ENCODE data around the gene PCDH9. TPM values are rescaled to one million over a fixed set of nuclear protein-coding genes. Genes with fewer than 3 reads are reported as not detected.

PCDH9 gene
- polyA plus RNA-seq, 1 of the 3 experiments (the other 2 are of a cell fraction) = 1.3 TPM

DNA sequence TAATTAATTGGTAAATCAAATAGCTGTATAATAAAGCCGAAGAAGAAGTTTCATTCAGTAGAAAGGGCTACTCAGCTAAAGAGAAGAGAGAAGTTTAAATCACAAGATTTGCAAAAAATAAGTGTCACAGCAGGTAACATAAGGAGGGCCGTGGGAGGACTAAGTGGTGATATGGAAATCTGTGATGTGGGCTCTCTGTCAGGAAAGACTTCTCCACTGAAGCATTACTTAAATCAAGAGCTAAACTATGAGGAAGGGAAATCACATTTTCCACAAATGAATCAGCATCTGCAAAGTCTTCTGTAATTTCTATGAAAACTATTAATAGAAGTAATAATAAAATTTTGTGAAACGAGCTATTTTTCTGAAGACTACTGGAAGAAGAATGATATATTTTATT, 153.8 kb downstream of the PCDH9 start:
- Histone ChIP-seq H3K27me3 (ENCODE audit: insufficient read depth) (no peaks in the 10 kb centered on the region), H3K9ac (no peak overlapping the region), H3F3A (replicated peaks; ENCODE audit: insufficient read depth) (no peaks in the 10 kb centered on the region), H3K4me1 (ENCODE audit: control insufficient read depth in 1 of 2, insufficient read depth in 2 of 2, low read depth in 1 of 2, low read length in 1 of 2) (no peaks in the 10 kb centered on the region), H3K9me2 (no peaks in the 10 kb centered on the region), H3K4me3 (ENCODE audit: low read depth in 2 of 2, low read length in 1 of 2) (no peak overlapping the region), H2AFZ (ENCODE audit: low read depth) (no peak overlapping the region), H3K4me2 (no peak overlapping the region), H3K36me3 (replicated peaks in 1 of 2; ENCODE audit: control insufficient read depth in 1 of 2, insufficient read depth in 2 of 2, low read length in 1 of 2) (peaks cover 0 to 4% of the 10 kb centered on the region in 2 experiments), H4K20me1 (ENCODE audit: insufficient read depth) (no peaks in the 10 kb centered on the region), H3K79me2 (ENCODE audit: insufficient read depth) (no peaks in the 10 kb centered on the region), H3K9me3 (no peaks in the 10 kb centered on the region), H3K27ac (ENCODE audit: low read depth in 2 of 2, low read length in 1 of 2) (no peak overlapping the region)
- TF ChIP-seq RXRA (IDR thresholded peaks at IDR 0.05; ENCODE audit: borderline replicate concordance, low read depth) = no peak
- no peak for TF ChIP-seq NRF1 (IDR thresholded peaks at IDR 0.05; ENCODE audit: low read depth, low read length)
- TF ChIP-seq RCOR1 (IDR thresholded peaks at IDR 0.05; ENCODE audit: low read length) = no peak
- no peak for TF ChIP-seq FOXM1 (IDR thresholded peaks at IDR 0.05; ENCODE audit: low read depth)
- no peak for TF ChIP-seq GATA2 (CRISPR knock-in tag; IDR thresholded peaks at IDR 0.05)
- TF ChIP-seq MAX (IDR thresholded peaks at IDR 0.05; ENCODE audit: low read depth) = no peak
- TF ChIP-seq, protein P1, sequence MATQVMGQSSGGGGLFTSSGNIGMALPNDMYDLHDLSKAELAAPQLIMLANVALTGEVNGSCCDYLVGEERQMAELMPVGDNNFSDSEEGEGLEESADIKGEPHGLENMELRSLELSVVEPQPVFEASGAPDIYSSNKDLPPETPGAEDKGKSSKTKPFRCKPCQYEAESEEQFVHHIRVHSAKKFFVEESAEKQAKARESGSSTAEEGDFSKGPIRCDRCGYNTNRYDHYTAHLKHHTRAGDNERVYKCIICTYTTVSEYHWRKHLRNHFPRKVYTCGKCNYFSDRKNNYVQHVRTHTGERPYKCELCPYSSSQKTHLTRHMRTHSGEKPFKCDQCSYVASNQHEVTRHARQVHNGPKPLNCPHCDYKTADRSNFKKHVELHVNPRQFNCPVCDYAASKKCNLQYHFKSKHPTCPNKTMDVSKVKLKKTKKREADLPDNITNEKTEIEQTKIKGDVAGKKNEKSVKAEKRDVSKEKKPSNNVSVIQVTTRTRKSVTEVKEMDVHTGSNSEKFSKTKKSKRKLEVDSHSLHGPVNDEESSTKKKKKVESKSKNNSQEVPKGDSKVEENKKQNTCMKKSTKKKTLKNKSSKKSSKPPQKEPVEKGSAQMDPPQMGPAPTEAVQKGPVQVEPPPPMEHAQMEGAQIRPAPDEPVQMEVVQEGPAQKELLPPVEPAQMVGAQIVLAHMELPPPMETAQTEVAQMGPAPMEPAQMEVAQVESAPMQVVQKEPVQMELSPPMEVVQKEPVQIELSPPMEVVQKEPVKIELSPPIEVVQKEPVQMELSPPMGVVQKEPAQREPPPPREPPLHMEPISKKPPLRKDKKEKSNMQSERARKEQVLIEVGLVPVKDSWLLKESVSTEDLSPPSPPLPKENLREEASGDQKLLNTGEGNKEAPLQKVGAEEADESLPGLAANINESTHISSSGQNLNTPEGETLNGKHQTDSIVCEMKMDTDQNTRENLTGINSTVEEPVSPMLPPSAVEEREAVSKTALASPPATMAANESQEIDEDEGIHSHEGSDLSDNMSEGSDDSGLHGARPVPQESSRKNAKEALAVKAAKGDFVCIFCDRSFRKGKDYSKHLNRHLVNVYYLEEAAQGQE (IDR thresholded peaks at IDR 0.05; ENCODE audit: low read depth, low read length) = no peak
- TF ChIP-seq, protein P2, sequence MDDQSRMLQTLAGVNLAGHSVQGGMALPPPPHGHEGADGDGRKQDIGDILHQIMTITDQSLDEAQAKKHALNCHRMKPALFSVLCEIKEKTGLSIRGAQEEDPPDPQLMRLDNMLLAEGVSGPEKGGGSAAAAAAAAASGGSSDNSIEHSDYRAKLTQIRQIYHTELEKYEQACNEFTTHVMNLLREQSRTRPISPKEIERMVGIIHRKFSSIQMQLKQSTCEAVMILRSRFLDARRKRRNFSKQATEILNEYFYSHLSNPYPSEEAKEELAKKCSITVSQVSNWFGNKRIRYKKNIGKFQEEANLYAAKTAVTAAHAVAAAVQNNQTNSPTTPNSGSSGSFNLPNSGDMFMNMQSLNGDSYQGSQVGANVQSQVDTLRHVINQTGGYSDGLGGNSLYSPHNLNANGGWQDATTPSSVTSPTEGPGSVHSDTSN (IDR thresholded peaks at IDR 0.05) = no peak
- TF ChIP-seq TAF1 (IDR thresholded peaks at IDR 0.05; ENCODE audit: borderline replicate concordance, low read depth, low read length) = no peak
- TF ChIP-seq, protein P3, sequence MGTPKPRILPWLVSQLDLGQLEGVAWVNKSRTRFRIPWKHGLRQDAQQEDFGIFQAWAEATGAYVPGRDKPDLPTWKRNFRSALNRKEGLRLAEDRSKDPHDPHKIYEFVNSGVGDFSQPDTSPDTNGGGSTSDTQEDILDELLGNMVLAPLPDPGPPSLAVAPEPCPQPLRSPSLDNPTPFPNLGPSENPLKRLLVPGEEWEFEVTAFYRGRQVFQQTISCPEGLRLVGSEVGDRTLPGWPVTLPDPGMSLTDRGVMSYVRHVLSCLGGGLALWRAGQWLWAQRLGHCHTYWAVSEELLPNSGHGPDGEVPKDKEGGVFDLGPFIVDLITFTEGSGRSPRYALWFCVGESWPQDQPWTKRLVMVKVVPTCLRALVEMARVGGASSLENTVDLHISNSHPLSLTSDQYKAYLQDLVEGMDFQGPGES (IDR thresholded peaks at IDR 0.05; ENCODE audit: low read depth, low read length) = no peak
- TF ChIP-seq EZH2phosphoT487 (IDR thresholded peaks at IDR 0.05; ENCODE audit: borderline replicate concordance, low read depth) = no peak
- no peak for TF ChIP-seq USF1 (IDR thresholded peaks at IDR 0.05; ENCODE audit: borderline replicate concordance, low read depth)
- TF ChIP-seq POLR2AphosphoS5 (IDR thresholded peaks at IDR 0.05; ENCODE audit: low read depth, low read length) = no peak
- TF ChIP-seq FOSL2 (IDR thresholded peaks at IDR 0.05; ENCODE audit: borderline replicate concordance, low read depth) = no peak
- TF ChIP-seq FOXJ3 (CRISPR knock-in tag; IDR thresholded peaks at IDR 0.05) = no peak
- no peak for TF ChIP-seq MXI1 (IDR thresholded peaks at IDR 0.05; ENCODE audit: low read depth, low read length)
- TF ChIP-seq USF2 (IDR thresholded peaks at IDR 0.05; ENCODE audit: borderline replicate concordance, low read depth, low read length) = no peak
- TF ChIP-seq MEF2A (IDR thresholded peaks at IDR 0.05; ENCODE audit: borderline replicate concordance, low read depth) = no peak
- no peak for TF ChIP-seq TCF12 (IDR thresholded peaks at IDR 0.05)
- TF ChIP-seq ZBTB33 (IDR thresholded peaks at IDR 0.05; ENCODE audit: borderline replicate concordance, low read depth) = no peak
- CTCF ChIA-PET = interaction anchor here (1.1 kb wide), 1 partner anchor 148 kb away, joined by 3 read pairs; no protein-coding TSS in a partner anchor
- no peak for DNase-seq
- POLR2A ChIA-PET = no interaction called here
- WGBS (ENCODE audit: low lambda C conversion rate) = 84% methylated on average over 3 of the region's 3 CpGs

All from SK-N-SH (cell line).